Mesothelial cell of epicardium (in vitro differentiated cells): ENCODE data around the gene TSPEAR. TPM values are rescaled to one million over a fixed set of nuclear protein-coding genes. Genes with fewer than 3 reads are reported as not detected.
"Not testable (repeated sequence)": the region's sequence is repeated elsewhere in the genome, so short reads cannot be mapped to it uniquely, and the experiment has no call there.

Source experiments
- DNase-seq, 2 experiments: peaks; one replicate each; pipeline ENCODE4 v3.0.0; 2021; ENCODE audit warnings: low spot score in 2 of 2; ENCODE audit not compliant: unreplicated experiment in 2 of 2
- H3K27ac Mint-ChIP-seq: 2 replicates; pipeline ENCODE4 v1.8.0; 2021; ENCODE audit warnings: mixed read lengths
- H3K27me3 Mint-ChIP-seq: 2 replicates; pipeline ENCODE4 v1.8.0; 2021; ENCODE audit warnings: low read depth, mixed read lengths
- H3K36me3 Mint-ChIP-seq: 2 replicates; pipeline ENCODE4 v1.8.0; 2021; ENCODE audit warnings: mixed read lengths
- H3K4me1 Mint-ChIP-seq: 2 replicates; pipeline ENCODE4 v1.8.0; 2021; ENCODE audit warnings: mixed read lengths
- H3K4me3 Mint-ChIP-seq: 2 replicates; pipeline ENCODE4 v1.8.0; 2021; ENCODE audit warnings: mild to moderate bottlenecking, moderate library complexity, mixed read lengths
- H3K9me3 Mint-ChIP-seq: 2 replicates; pipeline ENCODE4 v1.8.0; 2021; ENCODE audit warnings: mixed read lengths
- total RNA-seq: library from RNA; stranded (reverse); gene quantifications from 3 replicates; pipeline ENCODE4 v1.2.1, GENCODE V29; 2021
- TF ChIP-seq, protein P1 (sequence below): fragments of 200-600 bp; sonication (generic); IDR thresholded peaks from one replicate; pipeline ENCODE4 v1.5.0; 2021; ENCODE audit warnings: antibody characterized with exemption; ENCODE audit not compliant: unreplicated experiment

Gene TSPEAR
- total RNA-seq, 1 donor from 2014 or later, result 0.11 TPM

DNA sequence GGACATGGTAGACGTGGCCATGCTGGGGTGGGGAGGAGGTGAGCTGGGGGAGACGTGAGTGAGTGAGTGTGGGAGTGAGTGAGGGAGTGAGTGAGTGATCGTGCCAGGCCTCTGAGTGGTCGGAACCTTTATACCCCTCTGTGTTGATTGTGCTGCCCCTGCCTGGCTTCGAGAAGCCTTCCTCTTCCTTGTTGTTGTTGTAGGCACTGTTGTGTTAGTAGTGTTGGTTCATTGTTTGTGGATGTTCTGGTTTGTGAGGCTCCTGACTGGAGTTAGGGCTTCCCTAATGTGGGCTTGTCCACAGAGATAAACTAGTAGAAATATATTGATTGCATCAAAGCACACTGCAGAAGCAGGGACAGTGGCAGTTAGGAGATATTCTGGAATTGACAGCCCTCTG, 152.7 kb downstream of the TSPEAR start, which contains the start of gene KRTAP10-3:
Gene KRTAP10-3, minus strand, starts transcription at position 101 of the 400 bp plus-strand sequence. Its CDS starts 80 bp downstream, at position 21.
- H3K9me3 Mint-ChIP-seq, result peaks cover 29% of the 10 kb centered on the region
- H3K4me1 Mint-ChIP-seq, result peaks cover 14% of the 10 kb centered on the region
- no peak within 1 kb of the TSS for H3K4me3 Mint-ChIP-seq
- no peak within 1 kb of the TSS for H3K27ac Mint-ChIP-seq
- no peak for DNase-seq
- no peaks in the 10 kb centered on the region for H3K36me3 Mint-ChIP-seq
- H3K27me3 Mint-ChIP-seq, result peaks cover 8% of the 10 kb centered on the region
- TF ChIP-seq, protein P1, sequence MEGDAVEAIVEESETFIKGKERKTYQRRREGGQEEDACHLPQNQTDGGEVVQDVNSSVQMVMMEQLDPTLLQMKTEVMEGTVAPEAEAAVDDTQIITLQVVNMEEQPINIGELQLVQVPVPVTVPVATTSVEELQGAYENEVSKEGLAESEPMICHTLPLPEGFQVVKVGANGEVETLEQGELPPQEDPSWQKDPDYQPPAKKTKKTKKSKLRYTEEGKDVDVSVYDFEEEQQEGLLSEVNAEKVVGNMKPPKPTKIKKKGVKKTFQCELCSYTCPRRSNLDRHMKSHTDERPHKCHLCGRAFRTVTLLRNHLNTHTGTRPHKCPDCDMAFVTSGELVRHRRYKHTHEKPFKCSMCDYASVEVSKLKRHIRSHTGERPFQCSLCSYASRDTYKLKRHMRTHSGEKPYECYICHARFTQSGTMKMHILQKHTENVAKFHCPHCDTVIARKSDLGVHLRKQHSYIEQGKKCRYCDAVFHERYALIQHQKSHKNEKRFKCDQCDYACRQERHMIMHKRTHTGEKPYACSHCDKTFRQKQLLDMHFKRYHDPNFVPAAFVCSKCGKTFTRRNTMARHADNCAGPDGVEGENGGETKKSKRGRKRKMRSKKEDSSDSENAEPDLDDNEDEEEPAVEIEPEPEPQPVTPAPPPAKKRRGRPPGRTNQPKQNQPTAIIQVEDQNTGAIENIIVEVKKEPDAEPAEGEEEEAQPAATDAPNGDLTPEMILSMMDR, result no peak

- Mint-ChIP-seq H3K9me3 (peaks cover 33% of the 10 kb centered on the region), H3K4me1 (peaks cover 14% of the 10 kb centered on the region)
- not testable (repeated sequence) for DNase-seq, H3K27me3 Mint-ChIP-seq, H3K4me3 Mint-ChIP-seq, H3K36me3 Mint-ChIP-seq, H3K27ac Mint-ChIP-seq
Measured at GRCh38 chr21:44558329-44558675, 153.1 kb downstream of the TSPEAR start.

GRCh38 chr21:44557491-44558328, 153.7 kb downstream of the TSPEAR start:
- DNase-seq, result no peak
- TF ChIP-seq, protein P1, result no peak
- Mint-ChIP-seq H3K4me3 (no peak overlapping the region), H3K9me3 (peaks cover 35% of the 10 kb centered on the region), H3K4me1 (peaks cover 14% of the 10 kb centered on the region), H3K36me3 (no peaks in the 10 kb centered on the region), H3K27ac (no peak overlapping the region), H3K27me3 (peaks cover 8% of the 10 kb centered on the region)

GRCh38 chr21:44556879-44557278, 154.5 kb downstream of the TSPEAR start:
- no peak overlapping the region for H3K4me3 Mint-ChIP-seq
- H3K27ac Mint-ChIP-seq, result no peak overlapping the region
- no peak for DNase-seq
- no peaks in the 10 kb centered on the region for H3K36me3 Mint-ChIP-seq
- peaks cover 8% of the 10 kb centered on the region for H3K27me3 Mint-ChIP-seq
- H3K9me3 Mint-ChIP-seq, result peaks cover 27% of the 10 kb centered on the region
- peaks cover 14% of the 10 kb centered on the region for H3K4me1 Mint-ChIP-seq
- TF ChIP-seq, protein P1, result no peak

DNA sequence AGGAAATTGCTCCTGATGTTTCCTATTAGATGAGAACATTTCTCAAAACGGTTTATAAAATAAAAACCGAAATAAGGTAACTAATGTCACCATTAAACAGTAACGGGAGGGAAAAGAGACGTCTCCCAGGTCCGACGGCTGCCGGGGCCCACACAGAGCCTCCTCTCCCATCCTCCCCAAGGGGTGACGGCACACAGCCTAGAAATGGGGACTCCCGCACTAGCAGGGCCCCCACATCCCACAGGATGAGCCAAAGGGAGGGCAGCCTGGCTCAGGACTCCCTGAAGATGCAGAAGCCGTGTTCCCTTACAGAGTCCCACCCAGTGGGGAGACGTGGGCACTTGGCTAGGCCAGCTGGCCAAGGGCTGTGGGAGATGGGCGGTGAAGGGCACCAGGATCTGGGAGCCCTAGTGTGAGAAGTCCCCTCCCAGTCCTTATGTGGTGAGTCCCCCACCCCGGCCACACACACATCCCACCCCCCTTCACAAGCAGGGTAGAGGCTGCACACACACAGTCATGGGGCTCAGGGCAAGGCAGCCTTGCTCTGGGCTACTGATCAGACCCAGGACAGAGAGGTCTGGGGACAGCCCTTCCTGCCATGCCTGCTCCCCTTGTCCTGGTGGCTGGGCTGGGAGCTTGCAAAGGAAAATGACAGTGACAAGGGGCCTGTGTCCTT, 156.0 kb downstream of the TSPEAR start:
- Mint-ChIP-seq H3K4me3 (no peak overlapping the region), H3K27me3 (peaks cover 3% of the 10 kb centered on the region), H3K9me3 (peaks cover 13% of the 10 kb centered on the region), H3K36me3 (no peaks in the 10 kb centered on the region), H3K4me1 (peaks cover 27% of the 10 kb centered on the region), H3K27ac (no peak overlapping the region)
- no peak for DNase-seq
- TF ChIP-seq, protein P1, result no peak

DNA sequence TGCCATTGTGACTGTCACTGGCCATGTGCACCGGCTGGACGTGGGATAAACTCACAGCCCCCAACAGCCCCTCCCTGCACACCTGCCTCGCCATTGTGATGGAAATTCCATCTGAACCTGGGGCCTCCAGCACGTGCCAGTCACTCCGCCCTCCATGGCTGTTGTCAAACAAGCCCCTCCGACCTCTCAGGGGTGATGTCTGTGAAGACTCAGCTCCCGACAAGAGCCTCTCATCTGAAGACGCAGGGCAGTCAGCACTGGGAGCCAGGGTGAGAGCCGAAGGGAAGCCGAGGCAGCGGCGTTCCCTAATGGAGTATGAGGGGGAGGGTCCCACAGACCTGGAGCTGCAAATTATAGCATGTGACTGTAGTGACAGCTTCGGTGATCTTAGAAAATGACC, 158.7 kb downstream of the TSPEAR start:
- H3K27ac Mint-ChIP-seq, result peak overlapping the region; percentile 17
- H3K9me3 Mint-ChIP-seq, result peaks cover 11% of the 10 kb centered on the region
- H3K4me3 Mint-ChIP-seq, result no peak overlapping the region
- TF ChIP-seq, protein P1, result no peak
- H3K36me3 Mint-ChIP-seq, result no peaks in the 10 kb centered on the region
- no peak for DNase-seq
- H3K4me1 Mint-ChIP-seq, result peaks cover 43% of the 10 kb centered on the region
- H3K27me3 Mint-ChIP-seq, result peaks cover under 1% of the 10 kb centered on the region
